Activated CD8-positive, alpha-beta memory T cell treated with anti-CD3 and anti-CD28 coated beads for 48 hours (primary cell): ENCODE measurements around the gene C1orf50.

Experiments used
- DNase-seq, 3 experiments: peaks; one replicate each; pipeline ENCODE4 v3.0.0-alpha.2; 2020; ENCODE audit warnings: low read depth in 2 of 3, low spot score in 2 of 3

C1orf50 gene

DNA sequence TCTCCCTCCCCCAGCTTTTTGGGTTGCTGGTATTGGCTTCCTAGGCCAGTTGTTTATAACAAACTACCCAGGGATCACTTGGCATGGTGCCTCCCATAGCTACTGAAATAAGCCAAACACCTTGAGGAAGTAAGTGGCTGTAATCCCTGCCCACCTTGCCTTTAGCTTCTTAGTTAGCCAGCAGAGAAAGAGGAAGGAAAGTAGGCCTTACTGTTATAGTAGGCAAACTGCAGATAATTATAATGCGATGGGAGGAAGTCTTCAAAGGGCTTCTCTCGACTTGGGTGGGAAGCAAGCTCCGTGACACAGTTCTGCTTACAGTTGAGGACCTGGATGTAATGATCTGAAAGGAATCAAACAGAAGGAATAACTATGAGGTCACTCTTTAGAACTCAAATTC lies 8.4 kb upstream of the C1orf50 start:
- no peak for DNase-seq

- DNase-seq: no peak
Measured at GRCh38 chr1:42759114-42759513, 7.9 kb upstream of the C1orf50 start.

GRCh38 chr1:42761567-42761966 lies 5.5 kb upstream of the C1orf50 start:
- DNase-seq: no peak

GRCh38 chr1:42762269-42762668 lies 4.8 kb upstream of the C1orf50 start:
- no peak for DNase-seq

- DNase-seq: no peak
Measured at GRCh38 chr1:42765269-42765668, 1.8 kb upstream of the C1orf50 start.

DNA sequence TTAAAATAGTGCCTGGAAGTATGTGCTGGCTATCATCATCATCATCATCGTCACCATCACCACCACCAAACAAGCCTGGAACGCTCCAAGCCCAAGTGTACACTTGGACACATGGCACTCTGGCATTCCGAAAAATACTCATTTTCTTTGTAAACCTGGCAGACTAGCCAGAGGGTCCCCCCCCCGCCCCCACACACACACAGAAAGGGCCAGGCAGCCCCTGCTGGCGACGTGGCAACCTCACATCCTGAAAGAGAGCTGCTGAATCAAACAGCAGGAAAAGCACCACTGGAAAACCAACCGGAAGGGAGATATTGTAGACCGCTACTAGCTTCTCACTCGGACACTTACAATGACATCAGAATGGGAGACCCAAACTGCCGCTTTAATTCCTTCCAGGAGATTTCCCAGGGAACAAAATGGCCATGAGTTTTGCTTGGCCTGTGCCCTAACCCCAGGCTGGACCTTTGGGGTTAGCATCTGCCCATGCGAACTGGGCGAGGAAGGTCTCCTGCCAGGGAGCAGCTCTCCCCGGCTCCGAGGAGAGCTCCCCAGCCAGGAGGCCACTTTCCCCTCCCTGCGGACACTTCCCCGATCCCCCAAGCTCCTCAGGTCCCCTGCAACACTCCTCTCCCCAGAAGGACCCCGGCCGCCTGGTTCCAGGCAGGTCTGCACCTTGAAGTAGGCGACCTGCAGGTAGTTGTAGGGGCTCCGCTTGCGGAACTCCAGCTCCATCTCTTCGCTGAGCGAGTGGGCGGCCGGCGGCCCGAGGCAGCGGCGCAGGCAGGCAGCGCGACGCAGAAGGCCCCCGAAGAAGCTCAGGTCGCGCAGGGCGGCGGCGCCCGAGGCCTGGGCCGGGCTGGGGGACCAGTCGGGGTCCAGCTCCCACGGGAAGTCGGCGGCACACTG lies 963 bp upstream of the C1orf50 start:
- peak in 2 of 3 experiments; percentile 28 for DNase-seq

DNA sequence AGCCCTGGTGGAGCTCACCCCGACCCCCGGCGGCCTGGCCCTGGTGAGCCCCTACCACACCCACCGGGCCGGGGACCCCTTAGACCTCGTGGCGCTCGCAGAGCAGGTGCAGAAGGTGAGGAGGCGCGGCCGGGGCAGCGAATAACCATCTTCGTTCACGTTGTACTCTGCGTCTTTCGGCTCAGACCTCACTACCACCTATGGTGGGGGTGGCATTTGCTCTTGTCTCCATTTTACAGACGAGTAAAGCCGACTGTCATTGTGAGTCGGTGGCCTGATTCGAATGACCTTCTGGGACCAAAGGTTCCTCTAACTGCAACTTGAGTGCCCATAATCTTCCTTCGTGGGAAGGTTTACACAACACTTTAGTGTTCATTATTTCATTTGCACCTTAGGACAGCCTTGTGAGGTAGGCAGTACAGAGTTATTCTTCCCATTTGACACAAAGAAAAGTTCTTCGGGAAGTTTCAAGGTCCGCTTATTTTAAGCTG lies 506 bp downstream of the C1orf50 start:
- DNase-seq: no peak

DNA sequence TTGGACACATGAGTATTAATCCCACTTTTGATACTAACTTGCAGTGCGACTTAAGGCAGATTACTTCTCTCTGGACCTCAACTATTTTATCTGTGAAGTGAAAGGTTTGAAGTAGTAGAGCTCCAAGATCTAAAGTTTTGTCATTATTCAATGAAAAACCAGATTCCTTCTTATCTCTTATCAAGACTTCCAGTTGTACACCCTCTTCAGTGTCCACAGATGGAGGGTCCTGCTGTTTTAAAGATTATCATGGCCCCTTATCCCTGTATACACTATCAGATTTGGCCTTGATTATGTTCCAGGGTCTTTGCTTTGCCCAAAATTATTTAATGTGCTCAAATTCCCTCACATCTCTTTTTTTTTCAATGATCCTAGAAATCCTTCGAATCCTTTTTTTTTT lies 1.1 kb downstream of the C1orf50 start:
- DNase-seq: no peak

DNA sequence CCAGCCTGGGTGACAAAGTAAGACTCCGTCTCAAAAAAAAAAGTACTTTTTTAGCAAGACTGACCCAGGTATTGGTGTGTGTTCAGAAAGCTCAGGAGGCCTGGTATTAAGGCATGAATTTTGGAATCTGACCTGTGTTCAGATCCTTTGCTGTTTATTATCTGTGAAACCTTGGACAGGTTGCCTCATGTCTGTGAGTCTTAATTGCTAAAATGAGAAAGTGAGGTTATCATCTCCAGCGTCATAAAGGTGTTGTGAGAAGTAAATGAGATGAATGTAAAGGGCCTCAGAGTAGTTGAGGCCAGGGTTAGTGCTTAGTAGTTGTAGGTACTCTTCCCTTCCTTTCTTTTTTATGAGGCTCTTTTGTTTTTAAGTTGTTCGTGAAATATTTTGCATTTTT lies 2.8 kb downstream of the C1orf50 start:
- DNase-seq: no peak

GRCh38 chr1:42773420-42773819 lies 6.4 kb downstream of the C1orf50 start:
- no peak for DNase-seq

GRCh38 chr1:42774928-42775526 lies 8.0 kb downstream of the C1orf50 start:
- DNase-seq: no peak

GRCh38 chr1:42776502-42776901 lies 9.5 kb downstream of the C1orf50 start:
- DNase-seq: no peak

DNA sequence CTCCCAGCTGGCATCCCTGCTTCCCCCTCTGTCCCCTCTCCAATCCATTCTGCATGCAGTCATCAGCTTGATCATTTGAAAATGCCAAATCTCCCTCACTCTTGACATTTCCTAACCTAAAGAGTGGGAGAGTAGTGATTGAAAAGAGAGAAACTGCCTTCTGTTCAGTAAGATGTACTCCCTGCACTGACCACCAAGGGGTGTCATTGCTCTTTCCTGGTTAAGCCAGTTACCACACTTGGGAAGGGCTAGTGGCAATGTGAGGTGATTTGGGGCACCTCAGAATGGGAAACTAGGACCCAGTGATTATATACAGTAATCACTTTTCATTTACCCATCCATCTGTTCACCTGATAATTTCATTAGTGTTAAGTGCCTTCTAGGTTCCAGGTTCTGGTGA lies 10.8 kb downstream of the C1orf50 start:
- no peak for DNase-seq

GRCh38 chr1:42779725-42780124 lies 12.7 kb downstream of the C1orf50 start:
- no peak for DNase-seq

- no peak for DNase-seq
Measured at GRCh38 chr1:42780176-42780575, 13.1 kb downstream of the C1orf50 start.

- DNase-seq: no peak
Measured at GRCh38 chr1:42783092-42783491, 16.0 kb downstream of the C1orf50 start.

- DNase-seq: no peak
Measured at GRCh38 chr1:42784547-42784945, 17.5 kb downstream of the C1orf50 start.

- DNase-seq: no peak
Measured at GRCh38 chr1:42784946-42785693, 18.1 kb downstream of the C1orf50 start, which contains the start of gene TMEM269. Gene TMEM269, plus strand, starts transcription at chr1:42784991. Its CDS starts 4,903 bp downstream, at chr1:42789894.

DNA sequence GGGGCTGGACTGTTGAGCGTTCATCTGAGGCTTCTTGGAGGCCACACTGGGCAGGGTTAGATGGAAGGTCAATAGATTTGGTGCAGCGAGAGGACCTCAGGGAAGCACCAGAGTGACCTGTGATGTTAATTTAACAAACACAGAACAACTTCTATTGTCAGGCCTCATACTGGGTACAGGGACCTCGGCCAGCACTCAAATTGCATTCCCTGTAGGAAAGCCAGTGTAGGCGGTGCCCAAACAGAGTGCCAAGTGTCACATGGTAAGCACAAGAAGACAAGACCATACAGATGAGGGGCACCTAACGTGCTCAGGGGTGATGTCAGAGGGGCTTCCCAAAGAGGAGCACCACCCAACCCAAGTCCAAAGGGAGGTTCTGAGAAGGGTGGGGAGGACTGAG lies 19.0 kb downstream of the C1orf50 start:
- no peak for DNase-seq

DNA sequence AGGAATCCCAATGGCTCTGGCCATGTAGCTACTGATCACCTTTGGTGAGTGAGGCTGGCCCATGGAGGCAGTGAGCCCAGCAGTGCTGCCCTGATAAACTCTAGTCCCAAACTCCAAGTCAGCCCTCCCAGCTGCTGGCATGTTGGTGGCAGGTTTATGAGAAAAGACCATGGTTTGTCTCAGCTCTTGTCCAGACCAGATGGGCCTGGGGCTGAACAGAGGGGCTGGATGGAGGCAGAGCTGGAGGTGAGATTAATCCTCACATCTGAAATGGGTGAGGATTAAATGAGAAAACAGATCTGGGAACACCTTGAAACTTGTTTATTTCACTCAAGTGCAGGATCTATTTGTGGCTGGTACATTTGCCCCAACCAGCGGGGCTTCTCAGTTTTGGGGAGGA lies 21.0 kb downstream of the C1orf50 start:
- DNase-seq: no peak

DNA sequence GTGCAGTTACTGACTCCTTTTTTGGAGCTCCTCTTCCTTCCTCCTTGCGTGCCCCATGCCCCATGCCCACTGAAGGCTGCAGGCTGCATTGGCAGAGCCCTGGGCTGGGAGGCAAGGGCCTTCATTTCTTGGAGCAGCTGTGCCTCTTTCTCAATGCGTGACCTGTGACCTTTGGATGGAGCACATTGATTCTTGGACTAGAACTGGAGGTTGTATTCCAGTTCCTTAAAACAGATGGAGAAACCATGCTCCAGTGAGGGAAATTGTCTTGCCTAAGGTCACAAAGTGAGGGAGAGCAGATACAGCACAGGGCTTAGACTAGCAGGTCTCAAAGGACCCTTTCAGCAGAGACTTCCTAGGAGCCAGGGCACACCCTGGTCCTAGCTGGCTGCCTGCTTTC lies 26.8 kb downstream of the C1orf50 start:
- DNase-seq: no peak

DNA sequence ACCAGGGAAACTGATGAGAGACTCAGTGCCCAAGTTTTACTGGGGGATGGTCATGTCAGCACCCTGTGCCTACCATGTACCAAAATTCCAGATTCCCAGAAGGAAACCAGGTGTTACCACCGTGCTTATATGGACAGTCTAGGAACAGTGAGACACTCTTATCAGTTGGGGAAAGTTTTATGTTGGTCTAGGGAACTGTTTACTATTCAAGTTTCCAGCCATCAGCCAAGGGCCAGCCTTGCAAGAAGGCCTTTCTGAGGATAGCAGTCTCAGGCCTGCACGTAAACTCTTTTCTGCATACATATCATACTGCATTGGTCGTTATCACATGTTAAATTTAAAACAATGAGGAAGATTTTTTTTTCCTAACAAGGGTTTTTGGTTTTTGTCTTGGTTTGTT lies 30.4 kb downstream of the C1orf50 start:
- no peak for DNase-seq
